ENCODE measurements around the gene SMG6. TPM values are rescaled to one million over a fixed set of nuclear protein-coding genes. Genes with fewer than 3 reads are reported as not detected.

SMG6 gene
- total and polyA plus RNA-seq, 2 donors (not counting 1 experiment from before 2014, with no cell fraction given), result 10.6 to 35.5 TPM

GRCh38 chr17:2029911-2030778 lies 273.4 kb downstream of the SMG6 start, which contains the start of gene DPH1:
TSS of gene DPH1 (plus strand) at chr17:2030153. CDS start at chr17:2030170, 17 bp downstream.
- ChIA-PET CTCF (interaction anchor here (0.6 to 2.7 kb wide), 2 partner anchors 10 to 14 kb away, joined by 3 to 12 read pairs; partner anchors contain the start of gene OVCA2), POLR2A (interaction anchor here (0.7 to 1.6 kb wide), 2 partner anchors 11 to 838 kb away, joined by 9 to 10 read pairs; partner anchors contain the start of gene OVCA2)
- Histone ChIP-seq H3K4me3 (ENCODE audit: control extremely low read depth in 1 of 5, extremely low read depth in 1 of 5, insufficient read depth in 1 of 5, low read depth in 2 of 5, low read length in 4 of 5) (peak within 1 kb of the TSS; percentile 89 to 100 (median 98)), H3K27me3 (replicated peaks in 1 of 4; ENCODE audit: control extremely low read depth in 1 of 4, control insufficient read depth in 3 of 4, insufficient read depth in 4 of 4, low read length in 3 of 4) (peaks cover 0 to 34% (median 11%) of the 10 kb centered on the region in 4 experiments), H3K36me3 (replicated peaks in 1 of 2; ENCODE audit: control extremely low read depth in 1 of 2, control insufficient read depth in 1 of 2, extremely low read depth in 1 of 2, insufficient read depth in 2 of 2, low read length in 1 of 2) (peaks cover 0 to 15% of the 10 kb centered on the region in 2 experiments), H3K9ac (ENCODE audit: low read length) (peak within 1 kb of the TSS; percentile 96), H2AFZ (ENCODE audit: insufficient read depth, low read depth, low read length, poor library complexity, severe bottlenecking) (peak within 1 kb of the TSS; percentile 95), H3K4me2 (replicated peaks; ENCODE audit: low read depth, low read length, poor library complexity, severe bottlenecking) (peak within 1 kb of the TSS; percentile 94), H3K79me2 (ENCODE audit: control insufficient read depth, insufficient read depth, low read length) (peaks cover 35% of the 10 kb centered on the region), H4K20me1 (ENCODE audit: control insufficient read depth, insufficient read depth, low read length, poor library complexity, severe bottlenecking) (peaks cover 33% of the 10 kb centered on the region), H3K9me3 (ENCODE audit: control extremely low read depth in 1 of 3, control insufficient read depth in 2 of 3, insufficient read depth in 1 of 3, low read length in 2 of 3) (peaks cover 0 to 13% (median 0%) of the 10 kb centered on the region in 3 donors), H3K27ac (ENCODE audit: low read length in 2 of 2) (peak within 1 kb of the TSS; percentile 48 to 79), H3K4me1 (ENCODE audit: control insufficient read depth in 2 of 2, insufficient read depth in 2 of 2, low read length in 2 of 2) (peaks cover 22 to 48% of the 10 kb centered on the region in 2 donors)
- 2% methylated on average over 59 of the region's 59 CpGs for WGBS (ENCODE audit: insufficient coverage)
- Mint-ChIP-seq H3K9me3 (ENCODE audit: insufficient read depth) (no peaks in the 10 kb centered on the region), H3K4me1 (peaks cover 40% of the 10 kb centered on the region), H3K4me3 (peak within 1 kb of the TSS; percentile 98), H3K27ac (peak within 1 kb of the TSS; percentile 88), H3K27me3 (peaks cover 19% of the 10 kb centered on the region)
- ATAC-seq (ENCODE audit: low read depth) (peak; percentile 78), DNase-seq (peak; percentile 90)
- TF ChIP-seq EZH2 (IDR thresholded peaks at IDR 0.05; ENCODE audit: borderline replicate concordance, insufficient read depth, low read depth, low read length, poor library complexity, severe bottlenecking), result no peak
- no peak for TF ChIP-seq CTCF (IDR thresholded peaks at IDR 0.05)
- intact Hi-C loops (cut with micrococcal nuclease), result loop anchor here (1.0 to 5.0 kb wide), 3 partner anchors 11 to 123 kb away; no protein-coding TSS in a partner anchor

Data from B cell (primary cell).